ENCODE results near the gene ATF3. TPM values are rescaled to one million over a fixed set of nuclear protein-coding genes. Genes with fewer than 3 reads are reported as not detected.
A peak's percentile ranks its signal among the peaks of the same experiment; 100 is the strongest.

ATF3 gene
- total RNA-seq, 1 donor from 2014 or later, result 28.9 TPM

- no peak overlapping the region for H3K4me3 ChIP-seq
- H3K36me3 ChIP-seq, result no peaks in the 10 kb centered on the region
- H3K27me3 ChIP-seq, result no peaks in the 10 kb centered on the region
- no peak for TF ChIP-seq CTCF (IDR thresholded peaks at IDR 0.05)
- ATAC-seq (no peak), DNase-seq (no peak)
- H3K4me1 ChIP-seq, result peaks cover 38% of the 10 kb centered on the region
- H3K9me3 ChIP-seq, result no peaks in the 10 kb centered on the region
- intact Hi-C loops (cut with DNase I), result no loop called here
- no peak overlapping the region for H3K27ac ChIP-seq
Observed at GRCh38 chr1:212640223-212640878, 31.8 kb downstream of the ATF3 start.

GRCh38 chr1:212641956-212642355 is 33.4 kb downstream of the ATF3 start:
- Histone ChIP-seq H3K27me3 (no peaks in the 10 kb centered on the region), H3K4me1 (peaks cover 22% of the 10 kb centered on the region), H3K4me3 (no peak overlapping the region), H3K27ac (no peak overlapping the region), H3K9me3 (no peaks in the 10 kb centered on the region), H3K36me3 (no peaks in the 10 kb centered on the region)
- intact Hi-C loops (cut with DNase I), result no loop called here
- TF ChIP-seq CTCF (IDR thresholded peaks at IDR 0.05), result no peak
- ATAC-seq (no peak), DNase-seq (no peak)

GRCh38 chr1:212643877-212644276 is 35.3 kb downstream of the ATF3 start:
- no peak overlapping the region for H3K4me3 ChIP-seq
- H3K9me3 ChIP-seq, result no peaks in the 10 kb centered on the region
- peaks cover 5% of the 10 kb centered on the region for H3K4me1 ChIP-seq
- intact Hi-C loops (cut with DNase I), result no loop called here
- ATAC-seq, result no peak
- H3K36me3 ChIP-seq, result no peaks in the 10 kb centered on the region
- TF ChIP-seq CTCF (IDR thresholded peaks at IDR 0.05), result no peak
- no peaks in the 10 kb centered on the region for H3K27me3 ChIP-seq
- H3K27ac ChIP-seq, result no peak overlapping the region
- no peak for DNase-seq

GRCh38 chr1:212644866-212645545 is 36.4 kb downstream of the ATF3 start:
- Histone ChIP-seq H3K27me3 (no peaks in the 10 kb centered on the region), H3K9me3 (no peaks in the 10 kb centered on the region), H3K4me1 (no peaks in the 10 kb centered on the region), H3K4me3 (no peak overlapping the region), H3K36me3 (no peaks in the 10 kb centered on the region), H3K27ac (no peak overlapping the region)
- DNase-seq (no peak), ATAC-seq (no peak)
- intact Hi-C loops (cut with DNase I), result no loop called here
- TF ChIP-seq CTCF (IDR thresholded peaks at IDR 0.05), result no peak

- intact Hi-C loops (cut with DNase I), result no loop called here
- H3K9me3 ChIP-seq, result no peaks in the 10 kb centered on the region
- H3K27me3 ChIP-seq, result no peaks in the 10 kb centered on the region
- peak; percentile 10 for ATAC-seq
- H3K27ac ChIP-seq, result no peak overlapping the region
- no peak for TF ChIP-seq CTCF (IDR thresholded peaks at IDR 0.05)
- no peaks in the 10 kb centered on the region for H3K4me1 ChIP-seq
- H3K4me3 ChIP-seq, result no peak overlapping the region
- DNase-seq, result no peak
- H3K36me3 ChIP-seq, result no peaks in the 10 kb centered on the region
Observed at GRCh38 chr1:212645546-212646543, 37.3 kb downstream of the ATF3 start.
